Epithelial cell of esophagus (primary cell): ENCODE data around the gene RREB1.

ENCODE experiments used
- DNase-seq: peaks from one replicate; pipeline ENCODE4 v3.0.0; 2010; ENCODE audit warnings: low read depth
- H3K4me3 ChIP-seq: 2 replicates; pipeline ENCODE4 v1.5.1; 2011; ENCODE audit warnings: mild to moderate bottlenecking, low read length, control low read depth
- CTCF ChIP-seq: IDR thresholded peaks from 2 replicates; pipeline ENCODE4 v1.5.1; 2011; ENCODE audit warnings: low read depth, mild to moderate bottlenecking, low read length, control low read depth, inconsistent platforms; ENCODE audit not compliant: insufficient read depth; ENCODE audit errors: missing control alignments

The RREB1 gene

GRCh38 chr6:7243179-7243981 lies 135.6 kb downstream of the RREB1 start:
- DNase-seq, result peak; percentile 63
- H3K4me3 ChIP-seq, result no peak overlapping the region

GRCh38 chr6:7245668-7246393 lies 138.1 kb downstream of the RREB1 start:
- no peak overlapping the region for H3K4me3 ChIP-seq
- no peak for TF ChIP-seq CTCF
- no peak for DNase-seq

More at GRCh38 chr6:7243179-7243981, 135.6 kb downstream of the RREB1 start:
- peak; percentile 93 for TF ChIP-seq CTCF

- no peak overlapping the region for H3K4me3 ChIP-seq
- DNase-seq, result no peak
- TF ChIP-seq CTCF, result no peak
These were observed 138.8 kb downstream of the RREB1 start for GRCh38 chr6:7246401-7247178.

- TF ChIP-seq CTCF, result no peak
- DNase-seq, result no peak
- H3K4me3 ChIP-seq, result no peak overlapping the region
These were observed 139.4 kb downstream of the RREB1 start for GRCh38 chr6:7247179-7247456.

GRCh38 chr6:7247828-7248227 lies 140.1 kb downstream of the RREB1 start:
- TF ChIP-seq CTCF, result no peak
- no peak for DNase-seq
- H3K4me3 ChIP-seq, result no peak overlapping the region

GRCh38 chr6:7249391-7249790 lies 141.6 kb downstream of the RREB1 start:
- TF ChIP-seq CTCF, result no peak
- no peak overlapping the region for H3K4me3 ChIP-seq
- DNase-seq, result no peak
